Muscle layer of duodenum (tissue), 2 donors: ENCODE measurements around the gene POLR2B.

ENCODE experiments used
- H3K27ac ChIP-seq: one replicate; pipeline ENCODE4 v1.7.0; 2013; ENCODE audit warnings: mild to moderate bottlenecking, low read length
- H3K27me3 ChIP-seq: one replicate; pipeline ENCODE4 v1.7.0; 2013; ENCODE audit warnings: low read depth, mild to moderate bottlenecking, control low read depth, low read length
- H3K36me3 ChIP-seq, 2 donors: one replicate each; pipeline ENCODE4 v1.7.0; 2013; ENCODE audit warnings: low read length in 2 of 2, control low read depth in 1 of 2, mild to moderate bottlenecking in 1 of 2; ENCODE audit not compliant: insufficient read depth in 2 of 2, control insufficient read depth in 1 of 2
- H3K4me1 ChIP-seq, 2 donors: one replicate each; pipeline ENCODE4 v1.7.0; 2013; ENCODE audit warnings: low read length in 2 of 2, mild to moderate bottlenecking in 2 of 2, control low read depth in 1 of 2, moderate library complexity in 1 of 2; ENCODE audit not compliant: insufficient read depth in 2 of 2, control insufficient read depth in 1 of 2
- H3K4me3 ChIP-seq, 2 donors: one replicate each; pipeline ENCODE4 v1.7.0; 2013; ENCODE audit warnings: low read length in 2 of 2, low read depth in 1 of 2, mild to moderate bottlenecking in 1 of 2
- H3K9me3 ChIP-seq, 2 donors: one replicate each; pipeline ENCODE4 v1.7.0; 2013; ENCODE audit warnings: low read length in 2 of 2, control low read depth in 1 of 2, mild to moderate bottlenecking in 1 of 2; ENCODE audit not compliant: control insufficient read depth in 1 of 2
- donor health status: healthy.

Gene POLR2B

GRCh38 chr4:57071326-57071725 is 92.6 kb downstream of the POLR2B start:
- no peak overlapping the region for H3K27ac ChIP-seq
- H3K4me3 ChIP-seq = no peak overlapping the region
- no peaks in the 10 kb centered on the region for H3K36me3 ChIP-seq
- H3K9me3 ChIP-seq = no peaks in the 10 kb centered on the region
- H3K27me3 ChIP-seq = no peaks in the 10 kb centered on the region
- peaks cover 0 to 6% of the 10 kb centered on the region in 2 donors for H3K4me1 ChIP-seq

GRCh38 chr4:57073559-57073958 is 94.9 kb downstream of the POLR2B start:
- Histone ChIP-seq H3K4me1 (peaks cover 0 to 9% of the 10 kb centered on the region in 2 donors), H3K36me3 (no peaks in the 10 kb centered on the region), H3K27ac (no peak overlapping the region), H3K27me3 (no peaks in the 10 kb centered on the region), H3K4me3 (no peak overlapping the region), H3K9me3 (no peaks in the 10 kb centered on the region)

- no peaks in the 10 kb centered on the region for H3K27me3 ChIP-seq
- H3K36me3 ChIP-seq = no peaks in the 10 kb centered on the region
- no peak overlapping the region for H3K4me3 ChIP-seq
- H3K27ac ChIP-seq = no peak overlapping the region
- H3K9me3 ChIP-seq = no peaks in the 10 kb centered on the region
- peaks cover 0 to 20% of the 10 kb centered on the region in 2 donors for H3K4me1 ChIP-seq
Observed at GRCh38 chr4:57074744-57075143, 96.0 kb downstream of the POLR2B start.

GRCh38 chr4:57075367-57075766 is 96.7 kb downstream of the POLR2B start:
- Histone ChIP-seq H3K36me3 (no peaks in the 10 kb centered on the region), H3K9me3 (no peaks in the 10 kb centered on the region), H3K27me3 (no peaks in the 10 kb centered on the region), H3K4me1 (peaks cover 0 to 22% of the 10 kb centered on the region in 2 donors), H3K27ac (no peak overlapping the region), H3K4me3 (no peak overlapping the region)

- Histone ChIP-seq H3K36me3 (no peaks in the 10 kb centered on the region), H3K27ac (no peak overlapping the region), H3K4me1 (peaks cover 0 to 33% of the 10 kb centered on the region in 2 donors)
Observed at GRCh38 chr4:57076646-57077045, 98.0 kb downstream of the POLR2B start.

GRCh38 chr4:57077550-57078343 is 99.1 kb downstream of the POLR2B start:
- no peaks in the 10 kb centered on the region for H3K27me3 ChIP-seq
- H3K9me3 ChIP-seq = no peaks in the 10 kb centered on the region
- H3K4me3 ChIP-seq = no peak overlapping the region
- H3K36me3 ChIP-seq = no peaks in the 10 kb centered on the region
- H3K4me1 ChIP-seq = peaks cover 0 to 33% of the 10 kb centered on the region in 2 donors
- H3K27ac ChIP-seq = no peak overlapping the region

More at GRCh38 chr4:57076646-57077045, 98.0 kb downstream of the POLR2B start:
- Histone ChIP-seq H3K27me3 (no peaks in the 10 kb centered on the region), H3K9me3 (no peaks in the 10 kb centered on the region), H3K4me3 (no peak overlapping the region)

- Histone ChIP-seq H3K27me3 (no peaks in the 10 kb centered on the region), H3K27ac (no peak overlapping the region), H3K36me3 (no peaks in the 10 kb centered on the region), H3K9me3 (no peaks in the 10 kb centered on the region), H3K4me3 (no peak overlapping the region), H3K4me1 (peaks cover 0 to 33% of the 10 kb centered on the region in 2 donors)
Observed at GRCh38 chr4:57078685-57079521, 100.2 kb downstream of the POLR2B start.
